Activated T-cell treated with anti-CD3 and anti-CD28 coated beads, Interleukin-2, amount 50 U/mL, for 48 hours (primary cell): ENCODE data around the gene TMEM145.
A peak's percentile ranks its signal among the peaks of the same experiment; 100 is the strongest.

Experiments
- DNase-seq, 2 experiments: peaks; one replicate each; pipeline ENCODE4 v3.0.0-alpha.2; 2020

The TMEM145 gene

DNA sequence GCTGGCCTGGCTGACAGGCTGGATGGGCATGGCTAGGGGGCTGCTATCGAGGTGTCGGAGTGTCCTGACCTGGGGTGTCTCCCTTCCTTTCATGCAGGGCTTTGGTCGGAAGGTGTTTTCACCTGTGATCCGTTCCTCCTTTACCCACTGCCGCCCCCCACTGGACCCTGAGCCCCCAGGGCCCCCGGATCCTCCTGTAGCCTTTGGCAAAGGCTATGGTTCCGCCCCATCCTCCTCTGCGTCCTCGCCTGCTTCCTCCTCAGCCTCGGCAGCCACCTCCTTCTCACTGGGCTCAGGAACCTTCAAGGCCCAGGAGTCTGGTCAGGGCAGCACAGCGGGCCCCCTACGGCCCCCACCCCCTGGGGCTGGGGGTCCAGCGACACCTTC is 23.0 kb upstream of the TMEM145 start:
- no peak for DNase-seq

DNA sequence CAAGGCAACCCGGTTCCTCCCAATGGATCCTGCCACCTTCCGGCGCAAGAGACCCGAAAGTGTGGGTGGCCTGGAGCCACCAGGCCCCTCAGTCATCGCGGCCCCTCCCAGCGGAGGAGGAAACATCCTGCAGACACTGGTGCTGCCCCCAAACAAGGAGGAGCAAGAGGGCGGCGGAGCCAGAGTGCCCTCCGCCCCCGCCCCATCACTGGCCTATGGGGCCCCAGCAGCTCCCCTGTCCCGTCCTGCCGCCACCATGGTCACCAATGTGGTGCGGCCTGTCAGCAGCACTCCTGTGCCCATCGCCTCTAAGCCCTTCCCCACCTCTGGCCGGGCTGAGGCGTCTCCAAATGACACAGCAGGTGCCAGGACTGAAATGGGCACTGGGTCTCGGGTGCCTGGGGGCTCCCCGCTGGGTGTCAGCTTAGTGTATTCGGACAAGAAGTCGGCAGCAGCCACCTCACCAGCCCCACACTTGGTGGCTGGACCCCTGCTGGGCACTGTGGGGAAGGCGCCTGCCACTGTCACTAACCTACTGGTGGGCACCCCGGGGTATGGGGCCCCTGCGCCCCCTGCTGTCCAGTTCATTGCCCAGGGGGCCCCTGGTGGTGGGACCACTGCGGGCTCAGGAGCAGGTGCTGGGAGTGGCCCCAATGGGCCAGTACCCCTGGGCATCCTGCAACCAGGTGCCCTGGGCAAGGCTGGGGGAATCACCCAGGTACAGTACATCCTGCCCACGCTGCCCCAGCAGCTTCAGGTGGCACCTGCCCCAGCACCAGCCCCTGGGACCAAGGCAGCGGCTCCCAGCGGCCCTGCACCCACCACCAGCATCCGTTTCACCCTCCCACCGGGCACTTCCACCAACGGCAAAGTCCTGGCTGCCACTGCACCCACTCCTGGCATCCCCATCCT is 22.3 kb upstream of the TMEM145 start:
- DNase-seq: peak; percentile 76 to 78

DNA sequence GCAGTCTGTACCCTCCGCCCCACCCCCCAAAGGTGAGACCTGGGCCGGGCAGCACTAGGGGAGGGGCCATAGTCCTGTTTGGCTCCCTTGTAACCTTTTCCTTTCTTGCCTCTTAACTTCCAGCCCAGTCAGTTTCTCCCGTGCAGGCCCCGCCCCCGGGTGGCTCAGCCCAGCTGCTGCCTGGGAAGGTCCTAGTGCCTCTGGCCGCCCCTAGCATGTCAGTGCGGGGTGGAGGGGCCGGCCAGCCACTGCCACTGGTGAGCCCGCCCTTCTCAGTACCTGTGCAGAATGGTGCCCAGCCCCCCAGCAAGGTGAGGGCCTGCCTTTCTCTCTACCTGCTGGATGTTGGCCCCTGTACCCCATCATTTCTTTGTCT is 21.7 kb upstream of the TMEM145 start:
- DNase-seq: no peak

DNA sequence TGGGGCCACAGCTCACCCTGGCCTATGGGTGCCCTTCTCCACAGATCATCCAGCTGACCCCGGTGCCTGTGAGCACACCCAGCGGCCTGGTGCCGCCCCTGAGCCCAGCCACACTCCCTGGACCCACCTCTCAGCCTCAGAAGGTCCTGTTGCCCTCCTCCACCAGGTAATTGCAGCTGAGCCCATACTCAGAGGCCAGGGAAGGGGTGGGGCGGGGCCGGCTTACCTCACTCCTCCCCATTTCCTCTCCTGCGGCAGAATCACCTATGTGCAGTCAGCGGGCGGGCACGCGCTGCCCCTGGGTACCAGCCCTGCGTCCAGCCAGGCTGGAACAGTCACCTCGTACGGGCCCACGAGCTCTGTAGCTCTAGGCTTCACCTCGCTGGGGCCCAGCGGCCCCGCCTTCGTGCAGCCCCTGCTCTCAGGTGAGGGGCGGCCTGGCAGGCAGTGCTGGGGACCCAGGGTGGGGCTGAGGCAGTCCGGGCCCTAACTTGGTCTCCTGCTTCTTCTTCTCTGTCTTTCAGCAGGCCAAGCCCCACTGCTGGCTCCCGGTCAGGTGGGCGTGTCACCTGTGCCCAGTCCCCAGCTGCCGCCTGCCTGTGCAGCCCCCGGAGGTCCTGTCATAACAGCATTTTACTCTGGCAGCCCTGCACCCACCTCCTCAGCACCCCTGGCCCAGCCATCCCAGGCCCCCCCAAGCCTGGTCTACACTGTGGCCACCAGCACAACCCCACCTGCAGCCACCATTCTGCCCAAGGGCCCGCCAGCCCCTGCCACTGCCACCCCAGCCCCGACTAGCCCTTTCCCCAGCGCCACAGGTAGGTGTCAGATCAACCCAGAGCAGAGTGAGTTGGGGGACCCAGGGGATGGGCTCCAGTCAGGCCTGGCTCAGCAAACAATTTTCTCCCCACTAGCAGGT is 20.8 kb upstream of the TMEM145 start:
- DNase-seq: no peak

DNA sequence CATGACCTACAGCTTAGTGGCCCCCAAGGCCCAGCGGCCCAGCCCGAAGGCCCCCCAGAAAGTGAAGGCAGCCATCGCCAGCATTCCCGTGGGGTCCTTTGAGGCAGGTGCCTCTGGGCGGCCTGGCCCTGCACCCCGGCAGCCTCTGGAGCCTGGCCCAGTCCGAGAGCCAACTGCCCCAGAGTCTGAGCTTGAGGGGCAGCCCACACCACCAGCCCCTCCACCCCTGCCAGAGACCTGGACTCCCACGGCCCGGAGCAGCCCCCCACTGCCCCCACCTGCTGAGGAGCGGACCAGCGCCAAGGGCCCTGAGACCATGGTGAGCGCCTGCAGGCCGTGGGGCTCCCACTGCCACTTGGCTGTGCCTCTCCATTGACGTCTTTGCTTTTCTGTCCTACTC is 20.1 kb upstream of the TMEM145 start:
- DNase-seq: no peak

DNA sequence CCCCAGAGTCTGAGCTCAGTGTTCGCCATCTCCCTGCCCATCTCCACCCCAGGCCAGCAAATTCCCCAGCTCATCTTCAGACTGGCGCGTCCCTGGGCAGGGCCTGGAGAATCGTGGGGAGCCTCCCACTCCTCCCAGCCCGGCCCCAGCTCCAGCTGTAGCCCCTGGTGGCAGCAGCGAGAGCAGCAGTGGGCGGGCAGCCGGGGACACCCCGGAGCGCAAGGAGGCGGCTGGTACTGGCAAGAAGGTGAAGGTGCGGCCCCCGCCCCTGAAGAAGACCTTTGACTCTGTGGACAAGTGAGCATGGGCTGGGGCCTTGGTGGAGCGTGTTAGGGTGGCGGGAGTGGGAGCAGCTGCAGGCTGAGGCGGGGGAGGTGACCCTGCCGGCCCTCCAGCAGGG is 19.6 kb upstream of the TMEM145 start:
- no peak for DNase-seq

DNA sequence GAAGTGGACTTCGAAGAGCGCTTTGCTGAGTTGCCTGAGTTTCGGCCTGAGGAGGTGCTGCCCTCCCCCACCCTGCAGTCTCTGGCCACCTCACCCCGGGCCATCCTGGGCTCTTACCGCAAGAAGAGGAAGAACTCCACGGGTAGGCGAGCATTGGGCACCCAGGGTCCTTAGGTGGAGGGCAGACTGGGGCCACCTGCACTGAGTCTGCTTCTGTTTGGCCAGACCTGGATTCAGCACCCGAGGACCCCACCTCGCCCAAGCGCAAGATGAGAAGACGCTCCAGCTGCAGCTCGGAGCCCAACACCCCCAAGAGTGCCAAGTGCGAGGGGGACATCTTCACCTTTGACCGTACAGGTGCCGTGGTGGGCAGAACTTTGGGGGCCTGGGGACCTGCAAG is 19.2 kb upstream of the TMEM145 start:
- no peak for DNase-seq

DNA sequence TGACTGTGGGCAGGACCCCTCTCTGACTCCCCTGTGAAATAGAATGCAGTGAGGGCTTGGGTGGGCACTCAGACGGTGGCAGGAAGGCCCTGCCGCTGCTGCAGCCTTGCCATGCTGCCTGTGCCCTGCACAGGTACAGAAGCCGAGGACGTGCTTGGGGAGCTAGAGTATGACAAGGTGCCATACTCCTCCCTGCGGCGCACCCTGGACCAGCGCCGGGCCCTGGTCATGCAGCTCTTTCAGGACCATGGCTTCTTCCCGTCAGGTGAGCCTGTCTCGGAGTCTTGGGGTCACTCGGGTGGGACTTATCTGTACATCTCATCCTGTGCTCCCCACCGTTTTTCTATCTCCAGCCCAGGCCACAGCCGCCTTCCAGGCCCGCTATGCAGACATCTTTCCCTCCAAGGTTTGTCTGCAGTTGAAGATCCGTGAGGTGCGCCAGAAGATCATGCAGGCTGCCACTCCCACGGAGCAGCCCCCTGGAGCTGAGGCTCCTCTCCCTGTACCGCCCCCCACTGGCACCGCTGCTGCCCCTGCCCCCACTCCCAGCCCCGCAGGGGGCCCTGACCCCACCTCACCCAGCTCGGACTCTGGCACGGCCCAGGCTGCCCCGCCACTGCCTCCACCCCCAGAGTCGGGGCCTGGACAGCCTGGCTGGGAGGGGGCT is 18.5 kb upstream of the TMEM145 start:
- DNase-seq: no peak

DNA sequence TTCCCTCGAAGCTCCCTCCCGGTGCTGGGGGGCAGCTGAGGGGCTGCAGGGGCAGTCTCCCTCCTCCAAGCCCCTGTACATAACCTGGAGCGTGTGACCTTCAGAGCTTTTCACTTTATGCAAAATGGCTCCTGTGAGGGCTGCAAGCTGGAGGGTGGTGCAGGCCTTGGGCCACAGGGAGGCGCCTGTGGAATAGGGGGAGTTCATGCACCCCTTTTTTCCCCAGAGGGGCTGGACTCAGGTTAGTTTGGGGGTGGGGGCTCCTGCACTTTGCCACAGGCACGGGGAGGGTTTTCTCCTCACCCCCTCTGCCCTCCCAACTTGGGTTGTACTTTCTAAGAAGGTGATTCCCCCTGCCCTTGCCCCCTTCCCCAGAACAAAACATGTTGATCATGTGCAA is 17.8 kb upstream of the TMEM145 start:
- no peak for DNase-seq

DNA sequence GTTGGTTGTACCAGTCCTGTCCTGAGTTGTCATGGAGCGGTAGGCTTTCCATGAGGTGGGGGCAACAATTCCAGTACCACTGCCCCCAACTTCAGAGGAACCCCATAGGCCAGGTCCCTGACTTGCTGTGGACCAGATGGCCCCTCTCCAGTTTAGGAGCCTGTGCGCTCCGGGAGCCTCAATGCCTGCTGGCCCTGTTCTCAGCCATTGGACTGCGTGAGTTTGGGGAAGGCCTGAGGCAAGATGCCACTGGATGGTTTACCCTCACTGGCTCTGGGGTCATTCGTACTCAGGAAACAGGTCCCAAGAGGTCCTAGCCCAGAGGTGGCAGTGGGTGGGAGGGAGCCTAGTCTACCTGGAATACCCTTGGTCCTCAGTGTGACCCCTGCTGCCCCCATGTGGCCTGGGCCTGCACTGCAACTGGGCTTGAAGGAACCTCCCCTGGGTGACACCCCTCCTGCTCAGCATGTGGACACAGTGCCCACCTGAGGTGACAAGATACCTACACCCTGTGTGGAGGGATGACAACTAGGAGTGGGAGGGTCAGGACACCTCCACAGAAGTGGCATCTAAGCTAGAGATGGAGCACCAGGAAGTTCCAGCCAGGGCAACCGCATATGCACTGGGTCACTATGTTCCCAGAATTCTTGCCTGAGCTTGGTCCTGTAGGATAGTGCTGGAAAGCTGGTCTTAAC is 17.1 kb upstream of the TMEM145 start:
- DNase-seq: peak; percentile 96 to 98

DNA sequence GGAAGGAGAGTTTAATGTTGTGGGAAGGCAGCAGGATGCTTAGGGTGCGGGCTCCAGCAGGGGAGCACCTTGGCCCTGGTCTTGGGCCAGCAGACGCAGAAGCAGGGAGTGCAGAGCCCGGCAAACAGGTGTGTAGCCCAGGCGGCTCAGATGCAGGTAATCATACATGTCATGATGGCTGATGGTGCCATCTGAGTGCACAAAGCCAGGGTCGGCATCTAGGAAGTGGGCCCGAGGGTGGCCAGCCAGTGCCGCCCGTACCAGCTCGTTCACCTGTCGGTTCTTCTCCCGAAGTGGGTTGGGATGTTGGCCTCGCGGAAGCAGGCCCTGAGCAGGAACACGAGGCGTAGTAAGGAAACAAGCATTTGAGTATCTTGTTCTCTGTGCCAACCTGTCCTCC is 16.1 kb upstream of the TMEM145 start:
- DNase-seq: no peak

DNA sequence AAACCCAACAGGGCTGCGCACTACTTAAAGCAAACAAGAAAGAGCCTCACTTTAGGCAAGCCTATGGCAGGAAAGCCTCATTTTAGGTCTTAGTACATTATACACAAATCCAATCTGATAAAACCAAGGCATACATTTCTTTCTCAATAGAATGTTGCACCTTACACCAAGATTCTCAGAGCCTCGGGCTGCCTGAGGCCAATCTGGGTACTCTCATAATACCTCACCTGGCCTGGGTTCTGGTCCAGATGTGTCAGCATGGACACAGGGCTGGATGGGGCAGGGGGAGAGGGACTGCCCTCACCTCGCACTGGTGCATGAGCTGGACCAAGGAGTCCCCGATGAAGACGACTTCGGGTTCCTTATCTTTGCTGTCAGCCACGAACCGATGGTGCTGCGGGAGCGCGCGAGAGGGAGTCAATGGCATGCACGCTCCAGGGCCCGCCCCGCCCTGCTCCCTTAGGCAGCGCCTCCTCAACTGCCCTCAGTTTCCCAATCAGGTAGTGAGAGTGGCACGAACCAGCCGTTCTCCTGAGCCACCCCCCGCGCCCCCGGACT is 11.4 kb upstream of the TMEM145 start, which contains the start of gene PRR19:
TSS of gene PRR19 (plus strand) at position 487 of the 558 bp plus-strand sequence. CDS start 7,453 bp downstream, outside the sequence.
- DNase-seq: peak in 1 of 2 experiments; percentile 58

DNA sequence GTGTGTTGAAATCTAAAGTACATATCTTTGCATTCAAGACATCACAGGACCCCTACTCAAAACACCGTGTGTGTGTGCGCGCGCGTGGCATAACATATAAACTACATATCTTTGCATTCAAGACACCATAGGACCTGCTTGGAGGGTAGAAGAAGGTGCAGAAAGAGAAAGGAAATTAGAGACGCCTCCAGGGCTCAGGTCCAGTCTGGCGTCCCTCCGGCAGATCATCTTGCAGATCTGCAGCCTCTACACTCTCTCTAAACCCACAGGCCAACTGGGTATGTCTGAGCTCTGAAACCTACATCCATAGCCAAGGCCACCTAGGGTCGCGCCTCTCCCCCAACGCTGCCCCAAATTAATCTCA is 10.0 kb upstream of the TMEM145 start:
- no peak for DNase-seq

DNA sequence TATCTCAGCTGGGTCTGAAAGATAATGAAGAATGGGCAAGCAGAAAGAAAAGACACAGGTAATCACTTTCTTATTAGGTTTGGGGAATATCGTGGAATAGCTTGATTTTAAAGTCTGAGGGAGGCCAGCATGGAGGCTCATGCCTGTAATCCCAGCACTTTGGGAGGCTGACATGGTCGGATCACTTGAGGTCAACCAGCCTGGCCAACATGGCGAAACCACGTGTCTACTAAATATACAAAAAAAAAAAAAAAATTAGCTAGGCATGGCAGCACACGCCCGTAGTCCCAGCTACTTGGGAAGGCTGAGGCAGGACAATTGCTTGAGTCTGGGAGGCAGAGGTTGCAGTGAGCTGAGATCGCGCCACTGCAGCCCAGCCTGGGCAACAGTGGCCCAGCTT is 9.2 kb upstream of the TMEM145 start:
- DNase-seq: no peak

DNA sequence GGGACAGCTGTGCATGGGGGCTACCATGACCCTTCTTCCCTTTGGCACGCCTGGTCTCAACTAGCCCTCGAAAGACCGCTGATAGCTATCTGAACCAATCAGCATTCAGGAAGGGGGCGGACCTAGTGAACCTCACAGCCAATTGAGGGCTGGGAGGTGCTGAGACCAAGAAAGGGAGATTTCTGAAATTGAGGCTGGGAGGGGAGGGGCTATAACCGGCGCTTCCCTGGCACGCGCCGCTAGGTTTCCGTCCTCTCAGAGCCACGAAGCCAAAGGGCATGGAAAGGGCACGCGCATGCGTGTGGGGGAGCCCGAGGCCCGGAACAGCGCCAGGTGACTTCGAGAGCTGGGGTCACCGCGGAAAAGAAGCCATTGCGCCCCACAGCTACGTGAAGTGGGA is 6.5 kb upstream of the TMEM145 start:
- DNase-seq: no peak

DNA sequence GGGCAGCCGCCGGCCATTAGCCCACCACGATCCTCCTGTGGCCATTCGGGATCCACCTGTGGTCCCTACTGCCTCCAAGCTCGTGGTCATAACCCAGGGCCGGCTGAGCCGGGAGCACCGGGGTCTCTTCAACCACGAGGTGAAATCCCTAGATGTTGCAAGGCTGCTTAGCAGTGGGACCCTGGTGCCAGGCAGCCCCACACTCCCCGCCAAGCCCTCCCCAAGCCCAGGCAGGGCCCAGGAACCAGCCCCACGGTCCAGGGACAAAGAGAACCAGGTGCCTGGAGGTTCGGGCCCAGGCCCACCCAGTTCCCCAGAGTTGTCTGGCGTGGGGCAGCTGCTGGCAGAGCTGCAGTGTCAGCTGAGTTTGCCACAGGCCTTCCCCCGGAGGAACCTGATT is 3.4 kb upstream of the TMEM145 start:
- DNase-seq: no peak

DNA sequence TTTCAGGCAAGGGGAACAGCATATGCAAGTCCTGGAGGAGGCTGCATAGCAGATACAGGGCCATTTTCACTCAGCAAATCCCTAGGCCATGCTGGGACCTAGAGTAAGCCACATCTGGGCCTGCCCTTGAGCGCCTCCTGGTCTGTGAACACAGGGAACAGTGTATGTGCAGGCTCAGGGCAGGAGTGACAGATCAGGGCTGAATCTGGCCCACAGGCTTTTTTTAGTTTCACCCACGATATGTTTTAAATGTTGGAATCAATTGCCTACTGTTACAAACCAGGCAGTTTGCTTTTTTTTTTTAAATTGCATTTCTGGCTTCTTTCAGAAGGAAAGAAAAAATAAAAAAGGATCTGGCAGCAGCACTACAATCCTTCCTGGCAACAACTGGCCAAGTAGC is 1.5 kb upstream of the TMEM145 start:
- no peak for DNase-seq

DNA sequence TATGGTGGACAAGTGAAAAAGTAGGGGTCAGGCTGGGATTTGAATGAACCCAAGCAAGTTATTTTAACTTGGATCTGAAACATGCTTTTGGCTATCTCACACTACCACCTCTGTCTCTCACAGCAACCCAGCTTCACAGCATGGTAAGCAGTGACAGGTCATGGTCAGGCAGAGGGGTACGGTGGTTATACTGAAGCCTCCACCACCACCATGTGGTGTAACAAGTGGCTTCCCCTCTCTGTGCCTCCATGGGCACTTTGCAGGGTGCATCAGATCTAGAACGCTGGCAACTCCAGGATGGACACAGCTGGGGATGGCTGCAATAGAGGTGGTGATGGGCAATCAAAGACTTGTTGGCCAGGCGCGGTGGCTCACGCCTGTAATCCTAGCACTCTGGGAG is 739 bp upstream of the TMEM145 start:
- DNase-seq: no peak

DNA sequence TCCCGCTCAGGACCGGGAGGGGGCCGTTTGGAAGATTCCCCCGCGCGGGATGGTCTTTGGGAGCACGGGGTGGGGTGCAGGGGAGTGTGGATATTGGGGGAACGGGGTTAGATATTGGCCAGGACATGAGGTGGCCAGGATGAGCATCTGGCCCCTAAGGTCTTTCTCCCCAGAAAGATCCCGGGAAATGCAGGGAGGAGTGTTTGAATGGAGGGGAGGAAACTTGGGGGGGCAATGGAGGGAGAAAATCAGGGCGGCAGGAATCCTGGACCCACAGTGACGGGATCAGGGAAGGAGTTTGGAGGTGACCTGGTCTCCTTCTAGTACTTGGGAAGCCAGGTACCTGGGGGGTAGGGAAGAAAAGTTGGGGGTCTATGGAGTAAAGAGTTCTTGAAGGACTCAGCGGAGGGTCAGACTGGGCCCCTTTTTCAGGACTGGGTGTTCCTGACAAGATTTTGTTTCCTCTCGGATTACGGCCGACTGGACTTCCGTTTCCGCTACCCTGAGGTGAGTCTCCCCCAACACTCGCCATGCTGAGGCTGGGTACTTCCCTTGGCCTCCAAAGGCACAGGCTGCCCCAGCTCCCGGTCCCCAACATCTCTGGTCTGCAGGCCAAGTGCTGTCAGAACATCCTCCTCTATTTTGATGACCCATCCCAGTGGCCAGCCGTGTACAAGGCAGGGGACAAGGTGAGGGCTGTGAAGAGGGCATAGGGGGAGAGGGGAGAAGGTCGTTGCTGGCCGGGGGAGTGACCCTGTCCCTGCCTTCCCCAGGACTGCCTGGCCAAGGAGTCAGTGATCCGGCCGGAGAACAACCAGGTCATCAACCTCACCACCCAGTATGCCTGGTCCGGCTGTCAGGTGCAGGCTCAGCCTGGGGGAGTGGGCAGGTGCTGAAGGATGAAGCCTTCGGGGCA is 989 bp downstream of the TMEM145 start:
- DNase-seq: no peak

DNA sequence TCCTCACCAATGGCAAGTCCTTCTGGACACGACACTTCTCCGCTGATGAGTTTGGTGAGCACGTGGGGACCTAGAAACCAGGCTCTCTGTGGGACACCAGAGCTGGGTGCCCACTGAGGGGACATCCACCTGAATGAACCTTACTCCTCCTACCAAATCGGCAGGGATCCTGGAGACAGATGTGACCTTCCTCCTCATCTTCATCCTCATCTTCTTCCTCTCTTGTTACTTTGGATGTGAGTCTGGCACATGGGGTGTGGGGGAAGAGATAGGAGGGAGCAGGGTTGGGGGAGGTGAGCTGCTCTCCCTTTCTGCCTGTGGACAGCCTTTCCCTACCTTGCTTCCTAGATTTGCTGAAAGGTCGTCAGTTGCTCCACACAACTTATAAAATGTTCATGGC is 1.9 kb downstream of the TMEM145 start:
- DNase-seq: no peak
